Lower lobe of right lung (tissue), 2 donors: ENCODE data around the gene SLC17A7. TPM values are rescaled to one million over a fixed set of nuclear protein-coding genes. Genes with fewer than 3 reads are reported as not detected.

Experiments used
- ATAC-seq, 2 donors: fragments of 200-7000 bp; cut with Tn5 transposase; one replicate each; pipeline ENCODE4 v1.9.1; 2020 to 2022; ENCODE audit warnings: mild to moderate bottlenecking in 2 of 2, moderate library complexity in 2 of 2
- DNase-seq: peaks from one replicate; pipeline ENCODE4 v3.0.0-alpha.2; 2020
- H3K27ac ChIP-seq: fragments of 200-600 bp; one replicate; pipeline ENCODE4 v1.8.0; 2022
- H3K27me3 ChIP-seq: fragments of 200-600 bp; one replicate; pipeline ENCODE4 v1.8.0; 2022; ENCODE audit warnings: low read depth
- H3K36me3 ChIP-seq: fragments of 200-600 bp; one replicate; pipeline ENCODE4 v1.8.0; 2022; ENCODE audit warnings: mild to moderate bottlenecking
- H3K4me1 ChIP-seq: fragments of 200-600 bp; one replicate; pipeline ENCODE4 v1.8.0; 2022
- H3K4me3 ChIP-seq: fragments of 200-600 bp; one replicate; pipeline ENCODE4 v1.8.0; 2022; ENCODE audit warnings: mild to moderate bottlenecking
- H3K9me3 ChIP-seq: fragments of 200-600 bp; one replicate; pipeline ENCODE4 v1.8.0; 2022
- intact Hi-C: fragments of 100-400 bp; cut with DNase I; formaldehyde crosslinking; loops from one replicate; pipeline ENCODE4 v1.11.0; 2022
- total RNA-seq: library from RNA; stranded (reverse); fragmentation: NEBNext Ultra II Directional; extraction: Animal tissue kit (Norgen Biotek cat#: 25700); gene quantifications from one replicate; pipeline ENCODE4 v1.2.1, GENCODE V29; 2021
- TF ChIP-seq, protein P1 (sequence below): fragments of 200-600 bp; IDR thresholded peaks from one replicate; pipeline ENCODE4 v1.8.0; 2022; ENCODE audit warnings: antibody characterized with exemption, mild to moderate bottlenecking
- donor health status: DM: no; HTN: yes; CAD: no; lungs with severe emphysema.

Gene SLC17A7
- total RNA-seq, 1 donor from 2014 or later: 0.56 TPM

DNA sequence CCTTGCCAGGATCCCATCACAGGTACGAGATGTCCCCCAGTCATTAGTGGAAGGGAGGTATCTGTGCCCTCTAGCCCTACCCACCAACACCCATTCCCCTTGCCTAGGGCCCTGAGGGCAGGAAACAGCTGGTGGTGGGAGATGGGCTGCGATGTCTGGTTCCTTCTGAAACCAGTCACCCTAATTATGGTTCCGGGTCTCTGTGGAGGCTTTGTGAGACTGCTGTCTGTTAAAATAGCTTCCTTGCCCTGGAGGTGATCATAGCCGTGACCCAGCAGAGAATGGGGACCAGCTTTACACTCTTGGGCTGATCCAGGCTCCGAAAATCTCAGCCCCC is 17.2 kb upstream of the SLC17A7 start:
- H3K9me3 ChIP-seq: no peaks in the 10 kb centered on the region
- TF ChIP-seq, protein P1, sequence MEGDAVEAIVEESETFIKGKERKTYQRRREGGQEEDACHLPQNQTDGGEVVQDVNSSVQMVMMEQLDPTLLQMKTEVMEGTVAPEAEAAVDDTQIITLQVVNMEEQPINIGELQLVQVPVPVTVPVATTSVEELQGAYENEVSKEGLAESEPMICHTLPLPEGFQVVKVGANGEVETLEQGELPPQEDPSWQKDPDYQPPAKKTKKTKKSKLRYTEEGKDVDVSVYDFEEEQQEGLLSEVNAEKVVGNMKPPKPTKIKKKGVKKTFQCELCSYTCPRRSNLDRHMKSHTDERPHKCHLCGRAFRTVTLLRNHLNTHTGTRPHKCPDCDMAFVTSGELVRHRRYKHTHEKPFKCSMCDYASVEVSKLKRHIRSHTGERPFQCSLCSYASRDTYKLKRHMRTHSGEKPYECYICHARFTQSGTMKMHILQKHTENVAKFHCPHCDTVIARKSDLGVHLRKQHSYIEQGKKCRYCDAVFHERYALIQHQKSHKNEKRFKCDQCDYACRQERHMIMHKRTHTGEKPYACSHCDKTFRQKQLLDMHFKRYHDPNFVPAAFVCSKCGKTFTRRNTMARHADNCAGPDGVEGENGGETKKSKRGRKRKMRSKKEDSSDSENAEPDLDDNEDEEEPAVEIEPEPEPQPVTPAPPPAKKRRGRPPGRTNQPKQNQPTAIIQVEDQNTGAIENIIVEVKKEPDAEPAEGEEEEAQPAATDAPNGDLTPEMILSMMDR: no peak
- no peaks in the 10 kb centered on the region for H3K27me3 ChIP-seq
- intact Hi-C loops: no loop called here
- H3K27ac ChIP-seq: peak overlapping the region; percentile 71
- ATAC-seq (no peak), DNase-seq (no peak)
- H3K4me3 ChIP-seq: no peak overlapping the region
- H3K36me3 ChIP-seq: peaks cover 33% of the 10 kb centered on the region
- H3K4me1 ChIP-seq: peaks cover 22% of the 10 kb centered on the region

- TF ChIP-seq, protein P1: no peak
- Histone ChIP-seq H3K27ac (peak overlapping the region; percentile 52), H3K27me3 (no peaks in the 10 kb centered on the region), H3K4me1 (peaks cover 26% of the 10 kb centered on the region), H3K9me3 (no peaks in the 10 kb centered on the region), H3K36me3 (peaks cover 21% of the 10 kb centered on the region), H3K4me3 (no peak overlapping the region)
- no peak for DNase-seq
- intact Hi-C loops: no loop called here
- no peak for ATAC-seq
Measured at GRCh38 chr19:49456326-49456725, 15.0 kb upstream of the SLC17A7 start.

DNA sequence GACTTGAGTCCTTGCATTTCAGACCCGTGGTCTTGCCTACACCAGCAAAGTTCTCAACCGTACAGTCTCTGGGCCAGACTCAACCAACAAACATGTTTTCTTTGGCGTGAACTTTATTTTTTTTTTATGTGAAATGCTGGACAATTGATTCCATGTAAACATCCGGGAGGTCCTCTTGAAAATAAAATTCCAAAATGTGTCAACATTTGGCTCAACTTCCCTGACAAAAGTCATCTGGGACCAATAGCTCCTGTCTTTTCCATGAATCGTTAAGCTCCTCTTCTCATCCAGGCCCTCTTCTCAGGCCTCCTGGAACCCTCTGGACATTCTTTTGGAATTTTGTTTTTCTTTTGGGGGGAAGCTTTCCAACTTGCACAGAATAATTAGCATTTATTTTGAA is 14.4 kb upstream of the SLC17A7 start:
- Histone ChIP-seq H3K36me3 (peaks cover 21% of the 10 kb centered on the region), H3K27ac (peak overlapping the region; percentile 52), H3K4me1 (peaks cover 28% of the 10 kb centered on the region), H3K27me3 (no peaks in the 10 kb centered on the region), H3K4me3 (no peak overlapping the region), H3K9me3 (no peaks in the 10 kb centered on the region)
- TF ChIP-seq, protein P1: no peak
- intact Hi-C loops: no loop called here
- no peak for ATAC-seq
- DNase-seq: no peak

DNA sequence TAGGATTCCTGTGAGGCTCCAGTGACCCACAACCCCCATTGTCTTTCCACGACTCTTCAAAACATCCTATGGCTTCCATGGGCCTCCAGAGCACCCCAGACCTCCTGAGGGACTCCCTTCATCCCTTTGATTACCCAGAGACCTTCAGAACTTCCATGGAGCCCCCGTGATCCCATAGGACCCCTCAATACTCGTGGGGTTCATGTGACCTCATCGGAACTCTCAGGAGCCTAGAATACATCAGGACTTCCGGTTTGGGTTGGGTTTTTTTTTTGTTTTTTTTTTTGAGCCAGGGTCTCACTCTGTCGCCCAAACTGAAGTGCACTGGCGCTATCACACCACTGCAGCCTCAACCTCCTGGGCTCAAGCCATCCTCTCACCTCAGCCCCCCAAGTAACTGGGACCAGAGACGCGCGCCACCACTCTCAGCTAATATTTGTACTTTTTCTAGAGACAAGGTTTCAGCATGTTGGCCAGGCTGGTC is 12.5 kb upstream of the SLC17A7 start:
- Histone ChIP-seq H3K4me1 (peaks cover 37% of the 10 kb centered on the region), H3K27me3 (no peaks in the 10 kb centered on the region), H3K36me3 (peaks cover 9% of the 10 kb centered on the region), H3K4me3 (peak overlapping the region; percentile 67), H3K9me3 (no peaks in the 10 kb centered on the region), H3K27ac (peak overlapping the region; percentile 96)
- intact Hi-C loops: no loop called here
- no peak for DNase-seq
- TF ChIP-seq, protein P1: no peak
- no peak for ATAC-seq

DNA sequence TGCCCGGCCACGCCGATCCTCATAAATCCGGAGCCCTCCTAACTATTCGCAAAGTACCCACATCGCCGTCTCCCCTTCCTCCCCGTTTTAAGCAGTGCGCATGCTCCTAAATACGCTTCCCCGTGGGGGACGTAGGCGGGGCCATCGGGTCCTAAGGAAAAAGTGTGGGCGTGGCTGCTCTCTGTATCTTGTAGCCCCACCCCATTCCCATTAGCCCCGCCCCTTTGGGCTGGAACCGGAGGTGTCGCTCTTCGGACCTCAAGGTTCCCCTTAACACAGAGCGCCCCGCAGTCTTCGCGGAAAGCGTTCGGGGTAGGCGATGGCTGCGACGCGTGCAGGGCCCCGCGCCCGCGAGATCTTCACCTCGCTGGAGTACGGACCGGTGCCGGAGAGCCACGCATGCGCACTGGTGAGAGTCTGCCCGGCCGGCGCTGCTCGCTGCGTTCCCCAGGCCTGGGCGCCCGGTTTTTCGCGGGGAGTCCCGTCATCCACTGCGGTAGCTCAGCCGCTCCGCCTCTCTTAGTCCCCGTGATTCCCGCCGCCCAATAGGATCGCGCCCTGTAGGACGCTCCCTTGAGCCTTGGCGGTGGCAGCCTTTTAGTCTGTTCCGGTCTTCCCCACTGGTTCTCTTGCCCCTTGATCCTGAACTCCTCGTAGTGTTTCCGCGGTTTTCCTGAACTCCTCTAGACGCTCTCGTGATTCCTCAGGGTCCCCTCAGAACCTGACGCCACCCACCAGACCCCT is 11.9 kb upstream of the SLC17A7 start, which contains the start of gene ALDH16A1:
TSS of gene ALDH16A1 (plus strand) at position 213 of the 744 bp plus-strand sequence. CDS start at position 320, 107 bp downstream.
- H3K27me3 ChIP-seq: no peaks in the 10 kb centered on the region
- H3K36me3 ChIP-seq: peaks cover 14% of the 10 kb centered on the region
- ATAC-seq: peak; percentile 95
- H3K9me3 ChIP-seq: no peaks in the 10 kb centered on the region
- intact Hi-C loops: no loop called here
- TF ChIP-seq, protein P1: no peak
- peaks cover 33% of the 10 kb centered on the region for H3K4me1 ChIP-seq
- peak; percentile 99 for DNase-seq
- H3K4me3 ChIP-seq: peak within 1 kb of the TSS; percentile 71
- H3K27ac ChIP-seq: peak within 1 kb of the TSS; percentile 96
